K562 (cell line): ENCODE results near the gene BDH2.

Source experiments
- EZH2 ChIP-seq: IDR thresholded peaks from 2 replicates; pipeline ENCODE4 v1.6.1; 2012; ENCODE audit warnings: low read depth, mild to moderate bottlenecking, inconsistent platforms, low read length, borderline replicate concordance
- FOSL1 ChIP-seq: fragments of 200-800 bp; sonication (Bioruptor generic); conservative IDR thresholded peaks from 2 replicates; pipeline ENCODE4 v1.6.1; 2016; ENCODE audit warnings: missing genetic modification characterization, missing compliant biosample characterization
- SP2 ChIP-seq: IDR thresholded peaks from 2 replicates; pipeline ENCODE4 v1.6.1; 2011; ENCODE audit warnings: mild to moderate bottlenecking, low read depth, low read length, moderate library complexity; ENCODE audit not compliant: poor library complexity, severe bottlenecking; ENCODE audit errors: extremely low read depth
- TFE3 ChIP-seq: fragments of 450-650 bp; formaldehyde crosslinking; IDR thresholded peaks from 2 replicates; pipeline ENCODE4 v1.4.0; 2020; ENCODE audit warnings: mild to moderate bottlenecking, mixed read lengths
- ZNF253 ChIP-seq: fragments of 250-450 bp; sonication (Bioruptor Pico); conservative IDR thresholded peaks from 2 replicates; pipeline ENCODE4 v1.6.1; 2021; ENCODE audit warnings: mild to moderate bottlenecking
- ZNF398 ChIP-seq: fragments of 250-450 bp; sonication (Bioruptor Pico); IDR thresholded peaks from 2 replicates; pipeline ENCODE4 v1.8.0; 2021; ENCODE audit warnings: moderate library complexity, mild to moderate bottlenecking, inconsistent platforms

- TF ChIP-seq SP2 (no peak), EZH2 (no peak), TFE3 (no peak), ZNF253 (no peak), FOSL1 (tag) (no peak), ZNF398 (CRISPR knock-in tag) (no peak)
These were observed 26.5 kb upstream of the BDH2 start for GRCh38 chr4:103126126-103126525.
